ENCODE measurements around the gene C12orf43.

DNA sequence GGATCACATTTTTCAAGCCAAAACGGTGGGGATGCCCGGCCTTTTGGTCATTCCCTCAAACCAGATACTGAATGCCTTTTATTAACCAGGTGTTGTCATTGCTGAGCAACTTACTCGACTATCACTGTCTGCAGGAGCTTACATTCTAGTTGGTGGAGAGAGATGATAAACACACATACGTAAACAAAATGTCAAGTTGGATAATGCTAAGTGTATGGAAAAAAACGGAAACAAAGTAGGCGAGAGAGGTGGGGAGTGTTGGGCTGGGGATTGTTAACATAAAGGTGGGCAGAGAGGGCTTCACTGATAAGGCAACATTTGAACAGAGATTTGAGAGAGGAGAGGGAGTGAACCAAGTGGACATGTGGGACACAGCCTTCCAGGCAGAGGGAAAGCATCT is 4.5 kb downstream of the C12orf43 start:
- TF ChIP-seq YY1 (IDR thresholded peaks at IDR 0.05; ENCODE audit: insufficient read depth, insufficient read length) = no peak
- TF ChIP-seq ZNF274 (IDR thresholded peaks at IDR 0.05; ENCODE audit: low read depth, low read length) = no peak

All from NT2/D1 (cell line).